ENCODE data around the gene SIGLEC12.
"Not testable (repeated sequence)": the region's sequence is repeated elsewhere in the genome, so short reads cannot be mapped to it uniquely, and the experiment has no call there.

Gene SIGLEC12

DNA sequence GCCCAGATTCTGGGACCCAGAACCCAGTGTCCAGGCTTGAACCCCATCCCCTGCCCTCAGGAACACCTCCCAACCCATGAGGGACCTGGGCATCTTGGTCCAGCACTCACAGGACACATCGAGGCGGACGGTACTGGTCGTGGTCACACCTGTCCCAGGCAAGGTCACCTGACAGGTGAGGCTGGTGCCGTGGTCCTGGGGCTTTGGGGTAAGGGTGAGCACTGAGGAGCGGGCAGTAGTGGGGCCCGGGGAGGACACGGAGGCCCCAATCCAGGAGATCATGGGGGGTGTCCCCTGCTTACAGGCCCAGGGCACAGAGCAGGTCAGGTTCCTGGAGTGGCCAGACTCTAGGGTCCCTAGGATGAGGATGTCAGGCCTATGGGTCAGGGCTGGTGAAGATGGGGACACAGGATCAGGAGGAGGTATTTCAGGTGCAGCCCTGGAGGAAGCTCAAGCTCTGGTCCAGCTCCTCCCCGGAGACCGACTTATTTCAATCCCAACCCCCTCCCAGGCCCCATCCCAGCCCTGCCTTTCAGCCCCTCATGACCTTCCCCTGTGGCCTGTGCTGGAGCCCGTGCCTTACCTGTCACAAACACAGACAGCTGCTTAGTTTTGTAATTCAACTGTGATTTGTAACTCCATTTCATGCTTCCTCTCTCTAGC lies 44.1 kb downstream of the SIGLEC12 start:
- DNase-seq = no peak

DNA sequence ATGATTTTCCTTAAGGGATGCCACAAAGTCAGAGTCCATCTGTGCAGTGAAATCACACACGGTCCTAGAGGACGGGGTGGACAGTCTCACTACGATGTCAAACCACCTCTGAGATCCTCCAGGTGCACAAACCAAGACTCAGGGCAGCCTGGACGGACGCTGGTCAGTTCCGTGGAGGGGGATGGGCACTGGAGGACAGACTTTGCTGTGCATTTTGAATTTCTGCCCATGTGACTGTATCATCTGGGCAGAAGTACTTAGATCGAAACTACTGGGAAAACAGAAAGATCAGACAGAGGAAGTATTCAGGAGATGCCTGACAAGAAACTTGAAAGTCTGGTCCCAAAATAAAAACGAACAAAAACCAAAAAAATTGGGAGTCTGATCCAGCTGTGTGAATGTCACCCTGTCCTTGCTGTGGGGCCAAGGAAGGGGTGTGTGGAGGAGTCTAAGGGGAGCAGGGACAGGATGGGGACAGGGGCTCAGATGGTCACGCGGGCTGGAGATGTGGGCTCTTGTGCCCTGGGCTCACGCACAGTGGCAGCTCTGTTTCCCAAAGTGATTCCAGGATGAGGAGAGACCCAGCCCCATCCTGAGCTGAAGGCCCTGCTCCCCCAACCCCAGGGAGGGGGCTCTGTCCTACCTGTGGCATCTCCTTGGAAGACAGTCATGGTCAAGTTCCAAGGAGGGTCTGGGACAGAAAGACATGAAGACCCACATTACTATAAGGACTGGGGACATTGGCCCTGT lies 44.9 kb downstream of the SIGLEC12 start:
- DNase-seq = no peak

DNA sequence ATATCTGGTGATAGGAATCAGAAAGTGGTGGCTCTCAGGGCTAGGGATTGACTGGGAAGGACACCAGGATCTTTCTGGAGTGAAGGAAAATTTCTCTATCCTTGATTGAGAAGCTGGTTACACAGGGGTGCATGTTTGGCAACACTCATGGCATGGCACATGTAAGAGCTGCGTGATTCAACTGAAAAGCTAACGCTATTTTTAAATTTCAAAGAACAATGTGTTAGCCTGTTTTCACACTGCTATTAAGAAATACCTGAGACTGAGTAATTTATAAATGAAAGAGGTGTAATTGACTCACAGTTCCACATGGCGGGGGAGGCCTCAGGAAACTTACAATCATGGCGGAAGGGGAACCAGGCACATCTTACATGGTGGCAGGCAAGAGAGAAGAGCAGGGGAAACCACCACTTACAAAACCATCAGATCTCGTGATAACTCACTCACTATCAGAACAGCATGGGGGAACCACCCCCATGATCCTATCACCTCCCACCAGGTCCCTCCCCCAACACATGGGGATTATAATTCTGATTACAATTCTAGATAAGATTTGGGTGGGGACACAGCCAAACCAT lies 50.8 kb downstream of the SIGLEC12 start:
- no peak for DNase-seq

DNA sequence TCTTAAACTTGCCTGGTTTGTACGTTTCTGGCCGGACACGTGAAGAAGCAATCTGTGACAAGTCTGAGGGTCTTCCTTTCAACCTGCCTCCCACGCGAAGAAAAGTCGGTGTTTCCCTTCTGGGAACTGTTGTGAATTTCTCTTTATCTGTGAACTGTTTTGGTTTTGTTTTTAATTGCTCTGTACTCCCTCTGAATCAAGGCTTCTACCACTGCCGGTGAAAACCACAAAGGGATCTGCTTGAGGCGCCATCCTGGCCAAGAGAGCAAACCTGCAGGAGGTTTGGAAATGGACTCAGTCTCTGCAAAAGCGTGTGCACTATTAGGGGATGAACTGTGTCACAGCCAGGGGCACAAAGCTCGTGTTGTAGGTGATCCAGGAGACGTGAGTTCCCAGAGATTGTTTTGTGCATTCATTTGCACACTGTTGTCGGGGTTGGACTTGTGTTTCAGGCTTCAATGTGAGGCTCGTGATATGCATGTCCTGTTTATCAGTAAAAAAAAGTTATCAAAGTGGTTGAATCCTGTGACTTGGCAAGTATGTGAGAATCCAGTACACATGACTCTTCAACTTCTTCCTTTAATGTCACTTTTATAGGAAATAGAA lies 53.1 kb downstream of the SIGLEC12 start:
- no peak for DNase-seq

DNA sequence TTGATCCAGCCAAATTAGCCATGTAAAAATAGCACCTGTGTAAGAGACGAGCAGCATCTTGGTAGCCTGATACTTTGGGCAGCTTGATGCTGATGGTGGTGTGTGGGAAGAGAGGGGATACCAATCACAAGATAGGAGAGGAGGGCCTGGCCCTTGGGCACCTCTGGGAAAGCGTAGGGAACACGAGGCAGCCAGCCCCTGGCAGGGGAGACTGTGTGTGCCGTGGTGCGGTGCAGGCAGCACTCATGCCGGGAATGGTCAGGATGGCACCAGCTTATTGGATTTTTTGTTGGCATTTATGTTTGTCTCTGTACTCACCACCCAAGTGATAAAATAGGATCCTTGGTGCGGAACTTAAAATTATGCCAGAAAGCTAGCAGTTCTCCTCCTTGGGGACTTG lies 53.6 kb downstream of the SIGLEC12 start:
- DNase-seq = no peak

DNA sequence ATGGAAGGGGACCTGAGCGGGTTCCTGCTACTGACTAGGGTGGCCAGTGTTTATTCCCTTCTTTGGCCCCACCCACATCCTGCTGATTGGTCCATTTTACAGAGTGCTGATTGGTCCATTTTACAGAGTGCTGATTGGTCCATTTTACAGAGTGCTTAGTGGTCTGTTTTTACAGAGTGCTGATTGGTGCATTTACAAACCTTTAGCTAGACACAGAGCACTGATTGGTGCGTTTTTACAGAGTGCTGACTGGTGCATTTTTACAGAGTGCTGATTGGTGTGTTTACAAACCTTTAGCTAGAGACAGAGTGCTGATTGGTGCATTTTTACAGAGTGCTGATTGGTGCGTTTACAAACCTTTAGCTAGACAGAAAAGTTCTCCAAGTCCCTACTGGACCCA lies 54.1 kb downstream of the SIGLEC12 start:
- not testable (repeated sequence) for DNase-seq

DNA sequence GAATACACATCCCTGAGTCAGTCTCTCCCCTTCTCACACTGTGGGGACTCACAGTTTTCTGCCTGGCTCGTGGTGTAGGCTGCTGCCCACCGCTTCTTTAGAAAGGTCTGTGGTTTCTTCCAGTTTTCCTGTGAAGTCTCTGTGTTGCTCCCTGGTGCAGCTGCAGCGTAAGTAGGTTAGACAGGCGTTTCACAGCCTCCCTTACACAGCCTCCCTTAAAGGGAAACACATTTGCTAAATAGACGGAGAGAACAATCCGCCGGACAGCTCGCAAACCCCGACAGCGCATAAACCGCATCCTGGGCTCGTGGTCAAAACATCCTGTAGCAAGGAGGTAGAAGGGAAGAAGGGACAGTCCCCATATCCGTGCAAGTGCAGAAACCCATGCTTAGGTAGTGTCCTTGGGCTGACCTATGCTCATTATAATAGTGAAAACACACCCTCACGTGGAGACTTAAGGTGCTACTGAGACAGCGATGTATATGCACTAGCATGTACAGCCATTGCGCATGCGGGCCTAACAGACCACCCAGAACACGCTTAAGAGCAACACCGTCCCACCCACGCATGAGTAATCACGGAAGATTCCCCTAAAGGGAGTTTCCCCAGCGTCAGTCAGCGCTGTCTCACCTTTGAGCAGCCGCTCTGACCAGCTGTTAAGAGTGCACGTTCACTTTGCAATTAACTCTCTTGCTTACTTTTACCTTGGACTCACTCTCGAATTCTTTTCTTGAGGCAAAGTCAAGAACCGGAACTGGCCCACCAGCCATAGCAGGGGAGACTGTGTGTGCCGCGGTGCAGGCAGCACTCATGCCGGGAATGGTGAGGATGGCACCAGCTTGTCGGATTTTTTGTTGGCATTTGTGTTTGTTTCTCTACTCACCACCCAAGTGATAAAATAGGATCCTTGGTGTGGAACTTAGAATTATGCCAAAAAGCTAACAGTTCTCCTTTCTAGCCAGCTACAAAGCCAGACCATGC lies 59.9 kb downstream of the SIGLEC12 start:
- DNase-seq = no peak
